ENCODE data around the gene SOWAHC.
"Not testable (repeated sequence)": the region's sequence is repeated elsewhere in the genome, so short reads cannot be mapped to it uniquely, and the experiment has no call there.

Gene SOWAHC

GRCh38 chr2:109613922-109614714 is at the start of gene SOWAHC, which contains the start of gene SEPTIN10:
Gene SOWAHC (plus strand): TSS chr2:109614364. CDS start chr2:109614490, 126 bp downstream.
Gene SEPTIN10 (minus strand): TSS chr2:109613966. CDS start chr2:109613827, 139 bp downstream.
- DNase-seq (ENCODE audit: low read depth), result peak; percentile 97

GRCh38 chr2:109575373-109575772 is 38.8 kb upstream of the SOWAHC start:
- no peak for DNase-seq (ENCODE audit: low read depth)

GRCh38 chr2:109577630-109578029 is 36.5 kb upstream of the SOWAHC start:
- DNase-seq (ENCODE audit: low read depth), result not testable (repeated sequence)

GRCh38 chr2:109582928-109583895 is 31.0 kb upstream of the SOWAHC start:
- no peak for DNase-seq (ENCODE audit: low read depth)

GRCh38 chr2:109586687-109587086 is 27.5 kb upstream of the SOWAHC start:
- no peak for DNase-seq (ENCODE audit: low read depth)

- no peak for DNase-seq (ENCODE audit: low read depth)
These were observed 23.0 kb upstream of the SOWAHC start for GRCh38 chr2:109591206-109591605.

- no peak for DNase-seq (ENCODE audit: low read depth)
These were observed 21.3 kb upstream of the SOWAHC start for GRCh38 chr2:109592905-109593304.

- no peak for DNase-seq (ENCODE audit: low read depth)
These were observed 19.8 kb upstream of the SOWAHC start for GRCh38 chr2:109594246-109594885.

GRCh38 chr2:109595644-109596043 is 18.5 kb upstream of the SOWAHC start:
- DNase-seq (ENCODE audit: low read depth), result no peak

- no peak for DNase-seq (ENCODE audit: low read depth)
These were observed 16.9 kb upstream of the SOWAHC start for GRCh38 chr2:109597283-109597682.

- DNase-seq (ENCODE audit: low read depth), result no peak
These were observed 12.4 kb upstream of the SOWAHC start for GRCh38 chr2:109601783-109602182.

GRCh38 chr2:109602617-109603188 is 11.5 kb upstream of the SOWAHC start:
- DNase-seq (ENCODE audit: low read depth), result no peak

GRCh38 chr2:109604597-109604996 is 9.6 kb upstream of the SOWAHC start:
- peak; percentile 48 for DNase-seq (ENCODE audit: low read depth)

- peak; percentile 16 for DNase-seq (ENCODE audit: low read depth)
These were observed 6.4 kb upstream of the SOWAHC start for GRCh38 chr2:109607766-109608165.

- DNase-seq (ENCODE audit: low read depth), result no peak
These were observed 4.7 kb upstream of the SOWAHC start for GRCh38 chr2:109609352-109610024.

- peak; percentile 81 for DNase-seq (ENCODE audit: low read depth)
These were observed 2.6 kb upstream of the SOWAHC start for GRCh38 chr2:109611467-109612095.

GRCh38 chr2:109613081-109613921 is 863 bp upstream of the SOWAHC start:
- DNase-seq (ENCODE audit: low read depth), result peak; percentile 38

- no peak for DNase-seq (ENCODE audit: low read depth)
These were observed 812 bp downstream of the SOWAHC start for GRCh38 chr2:109614715-109615636.
